ENCODE measurements around the gene CLNK.

The CLNK gene

DNA sequence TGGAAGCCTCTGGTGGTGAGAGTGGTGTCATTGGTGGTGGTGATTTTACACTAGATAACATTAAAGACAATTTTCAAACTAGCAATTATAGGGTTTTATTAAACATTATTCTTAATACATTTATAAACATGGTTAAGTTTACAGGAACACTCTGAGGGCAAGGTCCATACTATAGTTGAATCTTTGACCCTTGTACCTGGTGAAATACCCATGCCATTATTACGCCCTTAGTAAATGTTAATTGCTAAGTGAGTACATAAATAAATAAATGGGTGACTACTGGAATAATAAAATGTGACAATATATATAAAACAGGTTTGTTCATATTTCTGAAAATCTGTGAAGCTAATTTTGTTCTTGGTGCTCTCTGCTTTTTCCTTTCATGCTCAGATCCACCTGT lies 13.6 kb upstream of the CLNK start:
- DNase-seq: no peak

DNA sequence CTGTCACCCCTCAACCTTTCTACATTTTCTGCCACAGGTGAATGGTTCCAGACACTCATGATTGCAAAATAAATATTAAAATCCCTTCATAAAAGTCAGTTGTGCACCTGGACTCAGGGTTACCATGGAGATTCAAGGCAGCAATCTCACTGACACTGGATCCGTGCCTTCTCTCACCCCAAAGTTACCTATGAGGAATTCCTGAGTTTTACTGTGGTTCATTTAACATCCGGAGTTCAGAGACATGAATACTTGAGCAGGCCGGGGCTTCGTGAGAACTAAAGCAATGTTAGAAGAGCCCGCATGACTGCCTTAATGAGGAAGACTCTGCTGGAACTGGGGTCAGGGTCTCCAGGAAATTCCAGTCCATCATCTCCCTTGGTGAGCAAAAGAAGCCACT lies 12.5 kb upstream of the CLNK start:
- DNase-seq: peak; percentile 84 to 88

DNA sequence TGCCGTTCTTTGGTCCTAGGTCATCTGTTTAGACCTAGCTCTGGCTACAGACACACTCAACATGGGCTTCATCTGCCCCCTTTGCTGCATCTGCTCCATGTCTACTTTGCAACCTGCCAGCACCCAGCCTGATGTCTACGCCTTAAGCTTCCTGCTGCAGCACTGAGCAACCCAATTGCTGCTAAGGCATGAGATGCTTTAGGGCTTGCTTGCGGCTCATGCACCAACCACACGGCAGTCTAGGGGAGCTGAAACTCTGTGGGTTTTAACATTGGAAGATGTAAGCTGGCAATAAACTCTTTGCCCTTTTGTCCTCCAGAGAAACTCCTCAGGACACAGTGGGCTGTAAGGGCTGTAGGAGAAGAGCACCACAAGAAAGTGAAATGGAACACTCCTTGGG lies 11.7 kb upstream of the CLNK start:
- DNase-seq: peak in 1 of 2 experiments; percentile 14

DNA sequence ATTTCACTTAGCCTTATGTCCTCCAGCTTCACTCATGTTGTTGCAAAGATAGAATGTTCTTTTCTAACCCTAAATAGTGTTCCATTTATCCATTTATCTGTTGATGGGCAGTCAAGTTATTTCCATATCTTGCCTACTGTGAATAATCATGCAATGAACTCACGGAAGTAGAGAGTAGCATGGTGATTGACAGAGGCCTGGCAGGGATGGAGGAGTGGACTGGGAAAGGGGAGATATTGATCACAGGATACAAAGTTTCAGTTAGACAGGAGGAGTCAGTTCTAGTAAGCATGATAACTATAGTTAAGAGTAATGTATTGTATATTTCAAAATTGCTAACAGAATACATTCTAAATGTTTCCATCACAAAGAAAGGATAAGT lies 10.3 kb upstream of the CLNK start:
- peak in 1 of 2 experiments; percentile 45 for DNase-seq

DNA sequence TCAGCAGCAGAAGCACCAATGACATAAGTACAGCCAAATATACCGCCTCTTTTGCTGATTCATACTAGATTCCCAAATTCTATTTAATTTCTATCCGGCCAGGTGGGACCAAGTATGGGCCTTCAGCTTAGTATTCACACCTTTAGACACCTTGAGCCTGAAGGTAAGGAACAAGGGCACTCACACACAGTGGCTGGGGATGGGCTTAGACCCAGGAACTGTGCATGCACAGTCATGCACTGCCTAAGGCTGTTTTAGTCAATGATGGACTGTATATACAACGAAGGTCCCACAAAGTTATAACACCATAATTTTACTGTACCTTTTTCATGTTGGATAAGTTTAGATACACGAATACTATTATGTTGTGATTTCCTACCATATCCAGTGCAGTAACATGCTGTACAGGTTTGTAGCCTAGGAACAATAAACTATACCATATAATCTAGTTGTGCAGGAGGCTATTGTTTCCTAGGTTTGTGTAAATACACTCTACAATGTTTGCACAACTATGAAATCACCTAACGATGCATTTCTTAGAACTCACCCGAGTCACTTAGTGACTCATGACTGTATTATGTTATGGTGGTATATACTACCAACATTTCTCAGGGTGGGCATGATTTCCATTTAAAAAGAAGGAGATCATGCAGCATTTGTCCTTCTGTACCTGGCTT lies 9.7 kb upstream of the CLNK start:
- DNase-seq: peak; percentile 22 to 45

DNA sequence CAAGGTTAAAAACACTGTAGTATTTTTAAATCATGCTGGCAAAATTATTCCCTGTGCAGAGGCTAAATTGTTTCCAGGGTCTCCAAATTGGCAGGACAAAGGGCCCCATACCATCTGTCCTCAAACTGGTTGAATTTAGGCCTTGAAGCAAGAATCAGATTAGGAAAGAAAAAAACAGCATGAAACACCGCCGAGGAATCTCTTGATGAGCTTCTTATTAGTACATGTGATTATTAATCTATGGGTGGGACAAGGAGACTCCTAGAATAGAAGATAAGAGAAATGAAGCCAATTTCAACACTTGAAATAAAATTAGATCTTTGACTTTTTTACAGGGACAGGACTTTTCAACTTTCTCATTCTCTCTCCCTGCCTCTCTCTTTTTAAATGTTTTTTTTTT lies 7.1 kb upstream of the CLNK start:
- DNase-seq: no peak

DNA sequence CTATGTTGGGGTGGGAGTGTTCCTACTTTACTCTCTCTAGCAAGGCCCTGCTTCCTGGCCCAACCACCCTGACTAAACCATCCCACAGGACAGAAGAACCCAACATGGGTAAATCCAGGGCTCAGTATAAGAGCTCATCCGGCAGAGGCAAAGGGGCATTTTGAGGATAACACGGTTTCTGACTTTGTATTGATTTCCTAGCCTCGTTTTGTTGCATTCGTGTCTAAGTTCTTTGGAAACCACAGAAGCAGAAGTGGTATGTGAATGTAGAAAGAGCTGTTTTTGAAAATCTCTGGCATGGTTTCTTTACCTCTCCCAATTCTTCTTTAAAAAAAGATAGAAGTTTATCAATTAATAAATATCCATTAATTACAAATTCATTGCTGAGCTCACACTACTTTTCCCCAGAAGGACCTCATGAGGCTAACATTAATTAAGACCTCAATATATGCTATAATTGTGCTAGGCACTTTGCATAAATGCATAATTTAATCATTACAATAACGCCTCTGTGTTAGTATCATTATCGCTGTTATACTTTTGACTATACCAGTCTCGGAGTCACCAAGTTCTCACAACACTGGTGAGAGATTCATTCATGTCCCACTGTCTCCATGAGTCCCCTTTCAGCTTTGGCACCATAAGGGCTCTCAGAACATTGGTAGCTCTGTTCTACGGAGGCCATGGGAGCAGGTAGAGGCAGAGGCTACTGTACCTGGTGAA lies 5.8 kb upstream of the CLNK start:
- no peak for DNase-seq

DNA sequence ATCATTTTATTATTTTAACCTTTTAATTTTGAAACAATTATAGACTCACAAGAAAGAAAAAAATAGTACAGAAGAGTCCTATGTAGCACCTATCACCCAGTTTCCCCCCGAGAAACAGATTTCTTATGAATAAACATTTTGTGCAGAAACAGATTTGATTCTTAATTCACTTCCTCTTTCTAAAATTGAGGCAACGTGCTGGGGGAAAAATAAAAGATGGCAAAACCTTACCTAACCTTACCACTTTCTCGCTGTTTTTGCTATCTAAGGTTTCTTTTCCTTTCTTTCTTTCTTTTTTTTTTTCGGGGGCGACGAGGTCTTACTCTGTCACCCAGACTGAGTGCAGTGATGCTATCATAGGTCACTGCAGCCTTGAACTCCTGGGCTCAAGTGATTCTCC lies 4.3 kb upstream of the CLNK start:
- DNase-seq: no peak

DNA sequence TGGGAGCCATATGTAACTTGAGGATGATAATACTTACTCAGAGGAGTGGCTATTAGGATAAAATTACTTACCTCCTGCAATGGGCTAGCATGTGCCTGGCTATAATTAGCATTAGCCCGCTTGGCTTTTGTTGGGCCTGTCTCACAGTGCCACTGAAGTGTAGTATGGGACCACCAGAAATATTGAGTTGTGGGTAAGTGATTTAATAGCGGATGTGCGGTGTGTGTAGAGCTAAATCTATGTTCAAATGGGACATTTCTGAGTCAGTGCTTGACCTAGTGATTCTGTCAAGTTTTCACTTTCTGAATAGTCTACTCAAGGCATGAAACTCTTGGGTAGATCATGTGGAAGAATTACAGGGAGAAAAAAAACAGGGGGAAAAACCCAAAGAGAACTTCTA lies 3.5 kb upstream of the CLNK start:
- no peak for DNase-seq

DNA sequence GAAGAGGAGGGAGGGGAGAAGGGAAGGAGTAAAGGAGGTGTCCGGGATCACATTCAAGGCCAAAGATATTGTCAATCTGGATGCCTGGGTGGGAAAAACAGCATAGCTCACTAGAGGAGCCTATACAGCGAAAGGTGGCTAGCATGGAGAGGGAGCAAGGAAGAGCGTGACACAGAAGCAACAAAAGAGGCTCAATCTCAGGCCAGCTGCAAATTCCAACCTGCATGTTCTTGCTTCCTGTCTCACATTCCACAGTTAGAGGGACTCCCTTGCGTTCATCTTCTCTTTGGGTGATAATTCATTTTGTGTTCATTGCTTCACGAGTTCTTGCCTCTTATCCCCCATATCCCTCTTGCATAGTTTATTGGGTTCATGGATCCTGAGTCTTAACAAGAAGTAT lies 3.0 kb upstream of the CLNK start:
- DNase-seq: no peak

DNA sequence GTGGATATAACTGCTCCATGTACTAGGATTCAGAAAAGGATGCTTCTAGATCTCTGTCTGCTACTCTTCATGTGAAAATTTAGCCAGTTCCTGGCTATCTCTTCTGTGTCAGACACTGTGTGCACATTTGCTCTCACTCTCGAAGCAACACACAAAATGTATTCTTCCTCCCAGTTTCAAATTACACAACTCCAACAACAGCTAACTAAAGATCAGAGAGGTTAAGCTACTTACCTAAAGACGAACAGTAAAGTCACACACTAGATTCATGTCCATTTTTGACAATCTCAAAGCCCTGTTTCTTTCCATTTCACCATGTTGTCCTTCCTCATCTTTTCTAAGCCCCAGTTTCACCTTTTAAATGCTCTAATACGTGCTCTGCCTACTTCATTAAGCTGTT lies 2.2 kb downstream of the CLNK start:
- DNase-seq: no peak

DNA sequence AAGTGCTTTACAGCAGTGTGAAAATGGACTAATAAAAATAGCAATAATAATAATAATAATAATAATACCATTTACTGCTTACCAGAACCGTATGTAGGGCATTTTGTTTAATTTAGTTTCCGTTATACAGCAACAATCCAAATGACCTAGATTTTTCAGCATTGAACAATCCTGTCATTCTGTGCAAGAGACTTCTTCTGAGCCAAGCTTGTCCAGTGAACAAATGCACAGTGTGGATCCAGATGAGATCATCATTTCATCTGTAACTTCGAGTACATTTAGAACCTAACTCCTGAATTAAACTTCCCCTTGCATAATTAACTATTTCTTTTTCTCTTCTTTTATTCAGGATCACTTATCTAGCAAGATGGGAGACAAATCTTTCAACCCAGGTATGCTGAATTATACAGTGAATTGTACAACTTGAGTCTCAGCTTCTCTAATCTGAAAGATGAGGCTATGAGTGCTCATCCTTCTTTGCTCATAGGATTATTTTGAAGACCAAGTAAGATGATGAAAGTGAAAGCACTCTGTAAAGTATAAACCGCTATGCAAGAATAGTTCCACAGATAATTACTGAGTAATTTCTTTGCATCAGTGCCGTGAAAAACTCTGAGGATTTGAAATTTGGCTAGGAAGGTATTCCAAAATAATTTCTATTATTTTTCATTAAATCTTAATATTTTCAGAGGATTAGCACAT lies 6.6 kb downstream of the CLNK start:
- no peak for DNase-seq

DNA sequence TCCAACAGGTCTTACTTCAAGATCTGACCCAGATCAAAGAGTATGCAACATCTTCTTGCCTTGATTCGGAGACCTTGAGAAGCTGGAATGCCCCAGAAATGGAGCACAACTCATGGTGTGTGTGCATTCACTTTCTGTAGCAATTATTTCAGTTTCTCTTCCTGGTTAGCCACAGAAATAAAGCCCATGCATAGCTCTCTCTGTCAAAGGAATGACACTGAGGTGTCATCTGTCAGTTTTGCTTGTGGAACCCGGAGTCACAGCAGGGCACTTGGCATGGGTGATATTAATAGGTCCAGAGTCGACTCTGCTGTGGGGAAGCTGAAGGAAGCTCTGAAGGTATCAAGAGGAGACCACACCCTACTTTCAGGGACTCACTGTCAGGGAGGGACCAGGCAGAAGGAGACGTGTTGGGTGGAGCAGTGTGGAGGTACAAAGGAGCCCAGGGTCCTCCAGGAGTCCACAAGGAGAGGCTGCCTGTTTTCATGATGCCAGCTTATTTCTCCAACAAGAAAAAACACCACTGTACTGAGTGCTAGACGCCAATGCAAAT lies 10.7 kb downstream of the CLNK start:
- peak in 1 of 2 experiments; percentile 35 for DNase-seq

DNA sequence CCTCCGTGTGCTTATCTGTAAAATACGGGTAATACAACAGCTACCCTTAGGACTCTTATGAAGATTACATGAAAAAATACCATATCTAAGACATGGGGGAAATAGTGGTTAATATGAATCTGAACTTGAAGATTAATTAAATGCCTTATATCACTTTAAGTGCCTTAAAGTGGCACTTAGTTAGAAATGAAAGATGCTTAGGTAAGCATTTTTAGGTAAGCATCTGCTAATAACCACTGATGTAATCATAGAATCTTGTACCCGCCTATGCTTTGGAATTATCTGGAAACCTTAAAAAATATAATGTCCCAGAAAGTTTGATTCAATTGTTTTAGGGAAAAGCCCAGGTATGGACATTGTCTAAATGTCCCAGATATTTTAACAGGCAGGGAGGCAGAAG lies 12.2 kb downstream of the CLNK start:
- DNase-seq: no peak

DNA sequence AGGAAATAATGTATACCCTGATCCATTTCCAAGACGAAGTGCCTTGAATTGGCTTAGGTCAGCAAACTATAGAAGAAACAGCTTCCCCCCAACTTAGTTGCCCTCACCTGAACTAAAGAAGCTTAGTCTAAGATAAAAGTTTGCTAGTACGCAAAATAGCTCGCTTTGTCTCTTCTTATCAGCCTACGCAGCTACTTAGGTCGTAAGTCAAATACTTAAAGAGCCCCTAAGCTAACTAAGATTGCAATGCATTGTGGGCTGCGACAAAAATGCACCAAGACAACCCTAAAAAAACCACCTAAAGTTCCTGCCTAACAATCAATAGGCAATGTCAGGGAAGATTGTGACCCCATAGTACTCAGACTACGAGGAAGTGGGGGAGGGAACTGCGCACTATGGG lies 12.8 kb downstream of the CLNK start:
- no peak for DNase-seq

DNA sequence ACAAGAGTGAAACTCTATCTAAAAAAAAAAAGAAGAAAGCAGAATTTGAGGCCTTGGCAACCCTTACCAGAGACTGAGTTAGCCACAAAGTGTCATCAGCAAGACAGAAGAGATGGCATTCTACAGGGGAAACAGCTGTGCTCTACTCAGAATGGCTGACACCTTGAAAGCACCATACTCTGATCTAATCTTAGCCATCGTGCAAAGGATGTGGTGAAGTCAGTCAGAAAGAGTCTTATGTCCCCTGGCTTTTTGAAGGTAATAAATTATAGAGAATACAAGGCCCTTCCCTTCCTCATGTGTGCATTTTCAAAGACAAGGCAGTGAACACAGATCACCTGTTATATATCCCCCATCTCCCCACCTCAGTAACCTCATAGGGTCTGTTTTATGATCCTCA lies 13.2 kb downstream of the CLNK start:
- no peak for DNase-seq

DNA sequence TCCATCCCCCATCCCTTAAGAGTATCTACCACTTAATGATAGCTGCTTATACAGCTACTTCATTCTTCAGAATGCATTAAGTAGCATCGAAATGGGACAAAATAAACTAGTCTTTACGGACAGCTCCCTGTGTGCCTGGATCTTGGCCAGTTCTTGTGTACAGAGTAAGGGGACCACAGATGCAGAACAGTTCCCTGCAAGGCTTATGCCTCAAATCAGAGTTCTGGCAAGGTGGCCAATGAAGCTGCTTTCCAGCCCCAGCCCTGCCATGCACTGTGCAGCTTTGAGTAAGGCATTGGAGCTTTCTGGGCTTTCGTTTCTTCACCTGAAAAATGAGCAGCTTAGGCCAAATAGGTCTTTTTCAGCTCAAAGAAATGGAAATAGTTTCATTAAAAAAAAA lies 14.2 kb downstream of the CLNK start:
- no peak for DNase-seq

DNA sequence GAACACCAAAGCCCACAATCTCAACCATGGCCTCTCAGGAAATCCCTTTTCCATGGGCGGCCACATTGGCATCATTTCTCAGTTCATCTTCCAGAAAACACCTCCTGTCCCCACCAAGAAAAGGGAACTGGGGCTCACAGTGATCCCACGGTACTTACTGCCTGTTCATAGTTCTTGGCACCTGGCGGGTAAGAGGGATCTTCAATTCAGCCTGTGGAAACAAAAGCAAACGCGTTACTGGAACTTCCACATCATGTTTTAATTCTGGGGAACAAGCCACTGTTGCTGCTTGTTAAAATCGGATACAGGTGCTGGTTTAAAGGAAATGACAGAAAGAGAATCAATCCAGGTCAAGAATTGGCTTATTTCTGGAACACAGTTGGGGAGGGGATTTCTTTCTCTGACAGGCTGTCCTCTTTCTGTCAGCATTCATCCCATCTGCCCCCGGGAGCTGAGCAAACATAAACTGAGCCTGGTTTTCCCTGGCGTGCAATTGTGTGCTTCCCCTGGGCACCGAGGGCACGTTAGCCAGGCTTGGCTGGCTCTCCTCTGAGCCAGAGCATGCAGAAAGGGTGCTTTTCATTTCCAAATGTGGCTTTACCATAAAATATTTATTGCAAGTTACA lies 16.8 kb downstream of the CLNK start:
- peak in 1 of 2 experiments; percentile 28 for DNase-seq

DNA sequence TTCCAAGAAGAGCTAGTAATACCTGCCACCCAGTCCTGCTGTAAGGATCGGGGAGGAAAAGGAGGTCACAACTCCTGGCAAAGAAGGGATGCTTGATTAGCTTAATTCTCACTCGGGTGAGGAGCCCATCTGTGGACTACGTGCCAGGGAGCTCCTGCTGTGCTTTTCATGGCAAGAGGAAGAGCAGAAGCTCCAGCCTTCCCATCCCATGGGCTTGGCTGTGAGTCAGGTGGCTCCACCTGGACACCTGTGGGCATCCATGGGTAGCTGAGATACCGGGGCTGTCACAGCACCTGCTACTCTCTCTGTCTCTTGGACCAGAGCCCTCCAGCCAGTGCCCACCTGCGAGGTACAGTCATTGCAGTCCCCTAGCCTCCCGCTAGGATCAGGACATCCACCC lies 18.0 kb downstream of the CLNK start:
- no peak for DNase-seq

DNA sequence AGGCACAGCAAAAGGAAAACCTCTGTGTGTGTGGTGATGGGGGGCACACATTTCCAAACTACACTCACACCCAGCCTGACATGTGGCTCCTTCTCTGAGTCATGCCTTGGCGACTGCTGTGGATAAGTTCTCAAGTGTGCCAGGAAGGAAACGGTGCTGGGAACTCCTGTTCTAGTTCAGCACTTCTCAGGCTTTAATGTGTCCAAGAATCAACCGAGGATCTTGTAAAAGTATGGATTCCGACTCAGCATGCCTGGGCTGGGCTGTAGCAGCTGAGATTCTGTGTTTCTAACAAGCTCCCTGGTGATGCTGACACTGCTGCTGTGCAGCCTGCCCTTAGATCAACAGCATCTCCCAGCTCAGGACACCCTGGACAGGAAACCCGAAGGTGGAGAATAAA lies 20.2 kb downstream of the CLNK start:
- no peak for DNase-seq

DNA sequence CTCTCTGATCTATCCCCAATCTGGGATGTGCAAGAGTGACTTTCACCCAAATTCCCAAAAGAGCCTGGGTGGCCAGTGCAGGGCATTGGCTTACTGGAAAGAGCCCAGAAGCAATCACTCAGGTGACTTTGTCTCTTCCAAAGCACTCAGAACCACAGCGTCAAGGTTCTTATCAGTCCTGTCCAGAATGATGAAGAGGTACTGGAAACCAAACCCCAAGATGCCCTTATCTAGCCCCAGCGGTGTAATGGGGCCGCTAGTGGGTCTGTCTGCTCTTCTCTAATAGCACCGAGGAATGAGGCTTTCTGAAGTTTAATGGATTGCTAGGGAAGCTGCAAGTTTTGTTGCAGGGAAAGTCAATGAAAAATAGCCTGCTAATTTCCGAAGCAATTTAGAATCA lies 21.6 kb downstream of the CLNK start:
- no peak for DNase-seq

DNA sequence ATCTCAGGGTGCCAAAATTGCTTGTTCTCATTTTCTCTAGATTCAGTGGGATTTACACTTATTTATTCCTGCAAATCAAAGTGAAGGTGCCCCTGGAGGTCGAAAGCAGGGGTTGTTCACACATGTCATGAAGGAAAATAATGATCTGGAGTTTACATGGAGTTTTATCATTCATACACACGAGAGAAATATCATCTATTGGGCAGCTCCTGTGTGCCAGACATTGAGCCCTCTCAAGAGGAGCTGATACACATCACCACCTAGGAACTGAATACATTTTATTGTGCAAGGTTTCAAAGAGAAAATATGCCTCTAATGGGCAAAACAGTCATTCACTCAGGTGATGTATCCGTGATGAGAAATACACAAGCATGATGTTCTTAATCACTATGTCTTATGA lies 23.5 kb downstream of the CLNK start:
- no peak for DNase-seq

DNA sequence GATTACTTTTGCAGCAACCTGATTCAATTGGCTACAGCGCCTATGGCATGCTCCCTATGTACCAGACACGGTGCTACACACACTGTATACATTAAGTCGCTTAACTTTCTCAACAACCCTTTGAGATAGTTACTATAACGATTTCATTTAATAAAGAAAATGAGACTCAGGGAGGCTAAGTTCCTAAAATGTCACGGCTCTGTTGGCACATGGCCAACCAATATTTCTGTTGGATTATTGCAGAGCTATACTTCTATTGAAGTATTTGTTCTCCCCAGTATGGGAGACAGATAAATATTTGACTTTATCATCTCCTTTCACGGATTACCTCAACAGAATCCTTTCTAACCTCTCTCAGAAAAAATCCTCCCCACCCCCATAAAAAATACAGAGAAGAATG lies 25.3 kb downstream of the CLNK start:
- no peak for DNase-seq

DNA sequence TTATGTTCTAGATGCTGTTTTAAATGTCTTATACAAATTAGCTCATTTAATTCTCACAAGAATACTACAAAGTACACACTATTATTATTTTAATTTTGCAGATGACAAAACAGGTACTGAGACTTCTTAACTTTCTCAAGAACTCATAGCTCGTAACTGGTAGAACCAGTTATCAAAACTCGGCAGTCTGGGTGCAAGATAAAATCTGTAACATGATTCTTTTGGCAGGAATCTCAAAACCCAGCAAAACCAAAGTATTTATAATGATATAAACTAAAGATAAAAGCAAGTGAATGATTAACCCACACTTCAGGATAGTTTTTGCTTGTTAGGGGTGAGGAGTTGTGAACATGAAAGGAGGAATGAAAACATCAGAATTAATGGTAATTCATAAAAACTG lies 27.6 kb downstream of the CLNK start:
- DNase-seq: peak; percentile 22 to 35

All from NCI-H526 (cell line).